Esophagus muscularis mucosa (tissue), 3 donors: ENCODE results near the gene KIF18B.

Experiments
- CTCF ChIP-seq, 3 experiments: fragments of 200-600 bp in 2 of 3; fragments of 450-650 bp in 1 of 3; sonication (generic) in 2 of 3; IDR thresholded peaks; one replicate each; pipeline ENCODE4 v1.5.1; 2017 to 2019; ENCODE audit warnings: antibody characterized with exemption in 3 of 3, mild to moderate bottlenecking in 2 of 3, moderate library complexity in 1 of 3
- POLR2A ChIP-seq: fragments of 450-650 bp; IDR thresholded peaks from one replicate; pipeline ENCODE4 v1.6.1; 2017; ENCODE audit warnings: antibody characterized with exemption, moderate library complexity, mild to moderate bottlenecking, low read depth

GRCh38 chr17:44965481-44966234 lies 18.1 kb upstream of the KIF18B start:
- no peak for TF ChIP-seq CTCF (IDR thresholded peaks at IDR 0.05)
- no peak for TF ChIP-seq POLR2A
